MM.1S (cell line): ENCODE data around the gene FGFR2.

Source experiments
- DNase-seq: peaks from one replicate; pipeline ENCODE4 v3.0.0-alpha.2; 2015
- H2AFZ ChIP-seq: fragments of 300-600 bp; sonication (generic); 2 replicates; pipeline ENCODE4 v1.6.0; 2016; ENCODE audit warnings: antibody characterized with exemption, low read length
- H3F3A ChIP-seq: fragments of 300-600 bp; sonication (generic); 2 replicates; pipeline ENCODE4 v1.6.1; 2016; ENCODE audit warnings: mild to moderate bottlenecking, antibody characterized with exemption, low read length, moderate library complexity, mixed read lengths; ENCODE audit not compliant: insufficient read depth
- H3K27ac ChIP-seq: fragments of 300-600 bp; sonication (generic); 2 replicates; pipeline ENCODE4 v1.5.1; 2016; ENCODE audit warnings: mild to moderate bottlenecking, low read length
- H3K27me3 ChIP-seq: fragments of 300-600 bp; sonication (generic); replicated peaks from 2 replicates; pipeline ENCODE4 v1.6.0; 2016; ENCODE audit warnings: low read length; ENCODE audit not compliant: insufficient read depth
- H3K36me3 ChIP-seq: fragments of 300-600 bp; sonication (generic); replicated peaks from 2 replicates; pipeline ENCODE4 v1.6.1; 2016; ENCODE audit warnings: mild to moderate bottlenecking, low read length, mixed read lengths; ENCODE audit not compliant: insufficient read depth
- H3K4me1 ChIP-seq: fragments of 300-600 bp; sonication (generic); 2 replicates; pipeline ENCODE4 v1.6.1; 2016; ENCODE audit warnings: low read length, mixed read lengths
- H3K4me2 ChIP-seq: fragments of 300-600 bp; sonication (generic); 2 replicates; pipeline ENCODE4 v1.6.0; 2016; ENCODE audit warnings: low read depth, low read length
- H3K4me3 ChIP-seq: fragments of 300-600 bp; sonication (generic); 2 replicates; pipeline ENCODE4 v1.5.1; 2016; ENCODE audit warnings: low read length, mixed read lengths
- H3K79me2 ChIP-seq: fragments of 300-600 bp; sonication (generic); 2 replicates; pipeline ENCODE4 v1.6.1; 2016; ENCODE audit warnings: mixed run types, low read length, mixed read lengths
- H3K9ac ChIP-seq: fragments of 300-600 bp; sonication (generic); 2 replicates; pipeline ENCODE4 v1.6.1; 2016; ENCODE audit warnings: low read length, mixed read lengths
- H3K9me2 ChIP-seq: fragments of 300-600 bp; sonication (generic); replicated peaks from 2 replicates; pipeline ENCODE4 v1.6.1; 2016; ENCODE audit warnings: mild to moderate bottlenecking, low read length, mixed read lengths; ENCODE audit not compliant: insufficient read depth
- H3K9me3 ChIP-seq: fragments of 300-600 bp; sonication (generic); replicated peaks from 2 replicates; pipeline ENCODE4 v1.6.1; 2016; ENCODE audit warnings: mild to moderate bottlenecking, low read length, mixed read lengths; ENCODE audit not compliant: insufficient read depth
- H4K20me1 ChIP-seq: fragments of 300-600 bp; sonication (generic); 2 replicates; pipeline ENCODE4 v1.6.1; 2016; ENCODE audit warnings: mild to moderate bottlenecking, low read length, moderate library complexity, mixed read lengths; ENCODE audit not compliant: insufficient read depth
- CTCF ChIP-seq: fragments of 300-600 bp; sonication (generic); IDR thresholded peaks from 2 replicates; pipeline ENCODE4 v1.5.1; 2016; ENCODE audit warnings: antibody characterized with exemption, low read length, mixed read lengths
- EZH2 ChIP-seq: fragments of 300-600 bp; sonication (generic); optimal IDR thresholded peaks from 2 replicates; pipeline ENCODE3; 2017; ENCODE audit warnings: low read depth, mild to moderate bottlenecking, antibody characterized with exemption, low read length, mixed read lengths
- EZH2phosphoT487 ChIP-seq: fragments of 300-600 bp; sonication (generic); IDR thresholded peaks from 2 replicates; pipeline ENCODE4 v1.6.1; 2018; ENCODE audit warnings: antibody characterized with exemption, low read length

The FGFR2 gene

GRCh38 chr10:121580276-121581116 is 17.7 kb downstream of the FGFR2 start:
- H3K79me2 ChIP-seq, result no peaks in the 10 kb centered on the region
- no peaks in the 10 kb centered on the region for H3K4me1 ChIP-seq
- no peak for DNase-seq
- H3K4me2 ChIP-seq, result no peak overlapping the region
- no peaks in the 10 kb centered on the region for H3K36me3 ChIP-seq
- H3K9me2 ChIP-seq, result no peaks in the 10 kb centered on the region
- H4K20me1 ChIP-seq, result no peaks in the 10 kb centered on the region
- H2AFZ ChIP-seq, result no peak overlapping the region
- no peak overlapping the region for H3K27ac ChIP-seq
- no peaks in the 10 kb centered on the region for H3K9me3 ChIP-seq
- H3F3A ChIP-seq, result no peaks in the 10 kb centered on the region
- H3K4me3 ChIP-seq, result no peak overlapping the region
- H3K9ac ChIP-seq, result no peak overlapping the region
- TF ChIP-seq EZH2phosphoT487 (no peak), CTCF (no peak), EZH2 (no peak)
- no peaks in the 10 kb centered on the region for H3K27me3 ChIP-seq

- Histone ChIP-seq H3K4me3 (no peak overlapping the region), H3K79me2 (no peaks in the 10 kb centered on the region), H3K27me3 (no peaks in the 10 kb centered on the region), H3K4me1 (no peaks in the 10 kb centered on the region), H3K4me2 (no peak overlapping the region), H3K27ac (no peak overlapping the region), H3K36me3 (no peaks in the 10 kb centered on the region), H4K20me1 (no peaks in the 10 kb centered on the region), H3K9ac (no peak overlapping the region), H3K9me3 (no peaks in the 10 kb centered on the region), H3K9me2 (no peaks in the 10 kb centered on the region), H2AFZ (no peak overlapping the region), H3F3A (no peaks in the 10 kb centered on the region)
- no peak for DNase-seq
- TF ChIP-seq CTCF (no peak), EZH2phosphoT487 (no peak), EZH2 (no peak)
Measured at GRCh38 chr10:121579656-121580055, 18.6 kb downstream of the FGFR2 start.

- Histone ChIP-seq H3K4me1 (no peaks in the 10 kb centered on the region), H3K9ac (no peak overlapping the region), H3K4me2 (no peak overlapping the region)
Measured at GRCh38 chr10:121578965-121579364, 19.3 kb downstream of the FGFR2 start.

More at GRCh38 chr10:121578965-121579364, 19.3 kb downstream of the FGFR2 start:
- H3K9me3 ChIP-seq, result no peaks in the 10 kb centered on the region
- H3K27me3 ChIP-seq, result no peaks in the 10 kb centered on the region
- no peaks in the 10 kb centered on the region for H3K79me2 ChIP-seq
- TF ChIP-seq EZH2, result no peak
- no peak for TF ChIP-seq CTCF
- TF ChIP-seq EZH2phosphoT487, result no peak
- H3K4me3 ChIP-seq, result no peak overlapping the region
- no peaks in the 10 kb centered on the region for H3F3A ChIP-seq
- no peaks in the 10 kb centered on the region for H3K9me2 ChIP-seq
- H3K36me3 ChIP-seq, result no peaks in the 10 kb centered on the region
- H3K27ac ChIP-seq, result no peak overlapping the region
- no peak overlapping the region for H2AFZ ChIP-seq
- no peak for DNase-seq
- H4K20me1 ChIP-seq, result no peaks in the 10 kb centered on the region
